GM18526 (cell line): Measurements from ENCODE around the gene FRMD4A.

Experiments
- POLR2A ChIP-seq: IDR thresholded peaks from 3 replicates; pipeline ENCODE4 v1.6.1; 2011; ENCODE audit not compliant: insufficient read length; ENCODE audit errors: extremely low read depth

FRMD4A gene

DNA sequence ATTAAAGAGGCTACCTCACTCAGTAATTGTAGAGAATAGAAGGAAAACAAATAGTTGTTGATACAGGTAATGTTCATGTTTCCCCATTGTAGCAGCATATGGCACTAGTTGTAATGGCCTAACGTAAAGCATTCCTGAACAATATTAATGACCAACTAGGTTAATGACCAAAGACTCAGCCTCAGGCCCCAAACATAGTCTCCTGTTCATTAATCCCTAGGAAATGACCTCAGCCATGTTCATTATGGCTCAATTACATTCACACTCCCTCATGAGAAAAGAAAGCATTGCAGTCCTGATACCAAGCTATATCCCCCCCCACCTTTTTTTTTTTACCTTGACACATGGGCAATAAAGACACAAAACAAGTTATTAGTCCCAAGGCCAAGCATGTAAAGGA, 12.7 kb downstream of the FRMD4A start:
- TF ChIP-seq POLR2A, result no peak

GRCh38 chr10:14312014-14312413, 18.7 kb downstream of the FRMD4A start:
- TF ChIP-seq POLR2A, result no peak

DNA sequence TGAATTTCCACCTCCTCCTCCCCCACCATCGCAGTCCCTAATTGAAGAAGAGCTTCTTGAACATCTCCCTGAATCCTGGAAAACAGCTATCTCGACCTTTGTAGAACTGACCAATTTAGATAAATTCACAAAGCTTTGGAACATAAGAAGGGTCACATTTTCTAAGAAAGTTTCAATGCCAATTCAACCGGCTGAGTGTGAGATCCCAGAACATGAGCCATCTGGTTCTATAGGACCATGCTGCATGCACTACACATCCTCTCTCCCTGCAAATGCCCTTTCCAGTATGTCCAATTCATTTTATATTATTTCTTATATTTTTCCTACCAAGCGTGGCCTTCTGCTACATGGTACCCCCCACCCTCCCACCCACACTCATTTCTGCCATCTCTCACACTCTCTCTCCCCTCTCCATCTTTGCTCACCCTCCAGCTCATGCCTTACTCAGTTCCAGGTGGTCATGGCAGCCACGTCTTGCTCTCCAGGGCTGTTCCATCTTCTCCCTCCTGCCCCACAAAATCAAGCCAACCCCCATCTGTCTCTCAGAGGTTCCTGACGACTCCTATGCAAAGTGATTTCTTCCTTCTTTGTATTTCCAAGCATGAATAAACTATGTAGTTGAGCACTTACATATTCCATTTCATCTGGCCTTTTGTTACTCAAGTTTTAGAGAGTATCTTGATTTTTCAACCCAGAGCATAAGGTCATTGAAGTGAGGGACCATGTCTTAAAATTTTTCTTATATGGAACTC, 19.3 kb downstream of the FRMD4A start:
- no peak for TF ChIP-seq POLR2A

GRCh38 chr10:14309593-14309992, 21.1 kb downstream of the FRMD4A start:
- TF ChIP-seq POLR2A, result no peak

GRCh38 chr10:14306190-14306589, 24.5 kb downstream of the FRMD4A start:
- TF ChIP-seq POLR2A, result no peak

- no peak for TF ChIP-seq POLR2A
Measured at GRCh38 chr10:14304046-14304445, 26.7 kb downstream of the FRMD4A start.

GRCh38 chr10:14302035-14302434, 28.7 kb downstream of the FRMD4A start:
- TF ChIP-seq POLR2A, result no peak

GRCh38 chr10:14299556-14299955, 31.2 kb downstream of the FRMD4A start:
- no peak for TF ChIP-seq POLR2A

- no peak for TF ChIP-seq POLR2A
Measured at GRCh38 chr10:14296065-14296709, 34.5 kb downstream of the FRMD4A start.

DNA sequence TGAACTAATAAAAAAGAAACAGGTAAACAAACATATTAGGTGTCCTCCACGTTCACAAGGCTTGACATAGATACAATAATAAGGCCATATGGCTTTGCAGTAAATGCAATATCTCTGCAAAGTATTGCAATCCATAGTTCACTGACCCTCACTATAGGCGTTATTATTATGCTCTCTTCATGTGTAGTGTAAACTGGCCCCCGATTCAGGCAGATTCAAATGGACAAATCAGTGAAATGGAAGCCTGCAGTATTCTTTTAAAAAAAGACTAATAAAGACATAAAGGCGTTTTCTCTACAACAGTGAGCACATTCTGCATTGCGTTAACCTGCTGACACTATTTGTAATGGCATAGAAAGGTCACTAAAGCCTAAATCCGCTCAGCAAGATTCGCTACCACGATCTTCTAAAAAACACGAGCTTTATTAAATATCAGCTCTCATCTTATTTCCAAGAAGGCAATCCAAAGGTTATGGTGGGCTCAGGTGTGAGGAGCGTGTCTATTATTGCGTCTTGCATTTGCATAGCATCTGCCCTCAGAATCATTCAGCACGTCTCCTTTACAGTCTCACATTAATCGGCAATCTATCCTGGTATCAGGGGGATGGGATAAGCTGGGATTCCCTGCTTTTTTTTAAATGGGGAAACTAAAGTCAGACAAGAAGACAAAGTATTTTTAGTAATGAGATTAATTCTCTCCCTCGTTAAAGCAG, 36.2 kb downstream of the FRMD4A start:
- no peak for TF ChIP-seq POLR2A

GRCh38 chr10:14293526-14293925, 37.2 kb downstream of the FRMD4A start:
- no peak for TF ChIP-seq POLR2A

GRCh38 chr10:14291296-14291695, 39.4 kb downstream of the FRMD4A start:
- no peak for TF ChIP-seq POLR2A

GRCh38 chr10:14285941-14286560, 44.7 kb downstream of the FRMD4A start:
- TF ChIP-seq POLR2A, result no peak

DNA sequence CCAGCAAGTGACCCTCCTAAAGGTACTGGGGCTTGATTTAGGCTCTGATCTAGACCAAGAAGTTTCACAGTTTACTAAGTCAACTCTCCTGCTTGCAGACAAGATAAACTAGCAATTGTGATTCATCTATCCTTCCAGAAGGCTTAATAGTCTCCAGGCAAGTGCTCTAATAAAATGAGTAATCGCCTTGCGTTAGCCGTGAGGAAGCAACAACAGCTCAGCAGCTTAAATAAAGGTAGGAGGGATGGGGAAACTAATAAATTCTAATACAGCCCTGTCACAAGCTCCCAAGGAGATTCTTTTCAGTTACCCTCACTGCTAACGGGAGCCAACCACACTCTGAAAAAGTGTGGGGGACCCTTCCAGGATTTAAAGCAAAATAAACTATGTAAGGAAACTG, 48.4 kb downstream of the FRMD4A start:
- no peak for TF ChIP-seq POLR2A

DNA sequence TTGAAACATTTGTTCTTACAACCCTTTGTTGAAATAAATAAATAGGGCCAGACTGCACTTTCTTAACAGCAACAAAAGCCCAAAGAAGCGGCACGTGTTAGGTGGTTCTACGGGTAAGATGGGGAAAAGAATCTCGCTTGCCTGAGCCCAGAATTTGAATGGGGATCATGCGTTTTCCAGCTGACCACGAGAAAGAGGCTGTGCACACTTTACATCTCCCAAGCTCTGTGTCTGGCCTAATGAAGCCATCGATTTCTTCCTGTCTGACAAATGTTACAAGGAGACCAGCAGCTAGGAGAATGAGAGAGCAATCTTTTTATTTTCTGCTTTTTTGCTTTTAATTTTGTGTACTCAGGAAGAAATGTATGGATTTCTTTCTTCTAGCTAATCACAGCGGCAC, 52.2 kb downstream of the FRMD4A start:
- no peak for TF ChIP-seq POLR2A

- no peak for TF ChIP-seq POLR2A
Measured at GRCh38 chr10:14276210-14276609, 54.5 kb downstream of the FRMD4A start.
